HEK293 (cell line): ENCODE data around the gene IGSF9.

ENCODE experiments used
- IKZF3 ChIP-seq: fragments of 450-650 bp; IDR thresholded peaks from 2 replicates; pipeline ENCODE4 v1.5.0; 2018; ENCODE audit warnings: missing biosample characterization, mild to moderate bottlenecking, missing genetic modification characterization, moderate library complexity
- ZNF146 ChIP-seq: fragments of 450-650 bp; formaldehyde crosslinking; IDR thresholded peaks from 2 replicates; pipeline ENCODE4 v1.5.1; 2016; ENCODE audit warnings: missing biosample characterization, missing genetic modification characterization
- ZNF510 ChIP-seq: fragments of 450-650 bp; formaldehyde crosslinking; IDR thresholded peaks from 2 replicates; pipeline ENCODE4 v1.5.1; 2018; ENCODE audit warnings: mild to moderate bottlenecking, missing genetic modification characterization, missing biosample characterization; ENCODE audit not compliant: insufficient replicate concordance
- ZNF776 ChIP-seq: fragments of 450-650 bp; formaldehyde crosslinking; IDR thresholded peaks from 2 replicates; pipeline ENCODE4 v1.5.0; 2017; ENCODE audit warnings: missing biosample characterization, missing genetic modification characterization, borderline replicate concordance
- ZNF830 ChIP-seq: fragments of 450-650 bp; IDR thresholded peaks from 2 replicates; pipeline ENCODE4 v1.5.0; 2018; ENCODE audit warnings: missing biosample characterization, missing genetic modification characterization, low read depth, mild to moderate bottlenecking, moderate library complexity

- TF ChIP-seq ZNF146 = no peak
- TF ChIP-seq ZNF776 = no peak
- no peak for TF ChIP-seq ZNF830 (tag by site-specific recombination)
- no peak for TF ChIP-seq IKZF3
- TF ChIP-seq ZNF510 (tag by site-specific recombination) = no peak
Observed at GRCh38 chr1:159935305-159935704, 10.1 kb downstream of the IGSF9 start.
